Measurements from ENCODE around the gene CDHR4. TPM values are rescaled to one million over a fixed set of nuclear protein-coding genes. Genes with fewer than 3 reads are reported as not detected.
A peak's percentile ranks its signal among the peaks of the same experiment; 100 is the strongest.

Gene CDHR4
- total and polyA plus RNA-seq, 7 experiments from 2014 or later, result 0.29 to 0.62 (median 0.44) TPM; not detected in 4

GRCh38 chr3:49812916-49813496 is 13.3 kb upstream of the CDHR4 start:
- Histone ChIP-seq H3K27ac (ENCODE audit: low read depth, low read length) (peak overlapping the region; percentile 86), H3K4me1 (ENCODE audit: control insufficient read depth in 2 of 2, insufficient read depth in 2 of 2, low read length in 2 of 2) (peaks cover 16 to 18% of the 10 kb centered on the region in 2 donors), H3K9me3 (ENCODE audit: control insufficient read depth in 2 of 3, low read length in 3 of 3) (no peaks in the 10 kb centered on the region), H3K36me3 (ENCODE audit: control insufficient read depth in 2 of 3, insufficient read depth in 3 of 3, low read length in 3 of 3) (peaks cover 0 to 46% (median 8%) of the 10 kb centered on the region in 3 experiments), H3K27me3 (ENCODE audit: control insufficient read depth in 2 of 2, insufficient read depth in 2 of 2, low read length in 2 of 2) (no peaks in the 10 kb centered on the region), H3K4me3 (ENCODE audit: low read length) (peak overlapping the region; percentile 90)
- H3K36me3 Mint-ChIP-seq, result peaks cover 0 to 27% (median 5%) of the 10 kb centered on the region in 5 donors
- H3K27me3 Mint-ChIP-seq, result no peaks in the 10 kb centered on the region
- peaks cover 0 to 1% (median 0%) of the 10 kb centered on the region in 11 donors for H3K9me3 Mint-ChIP-seq
- H3K4me1 Mint-ChIP-seq, result peaks cover 26 to 52% (median 49%) of the 10 kb centered on the region in 7 donors
- peak overlapping the region; percentile 95 to 100 (median 98) for H3K27ac Mint-ChIP-seq
- ATAC-seq (no peak), DNase-seq (no peak)
- ChIA-PET POLR2A (interaction anchor here (0.9 to 6.6 kb wide), 4 partner anchors 8 to 44 kb away, joined by 3 to 87 read pairs (median 5); partner anchors contain the start of genes INKA1 and TRAIP), CTCF (interaction anchor here (2.0 to 3.3 kb wide), 2 partner anchors 9 to 26 kb away, joined by 15 to 31 read pairs; partner anchors contain the start of gene INKA1)
- intact Hi-C loops (cut with micrococcal nuclease), result loop anchor here (1.0 kb wide), 1 partner anchor 10 kb away; the partner anchor contains the start of gene INKA1 (in 2 of the 2)
- H3K4me3 Mint-ChIP-seq, result peak overlapping the region; percentile 93 to 99 (median 97)

DNA sequence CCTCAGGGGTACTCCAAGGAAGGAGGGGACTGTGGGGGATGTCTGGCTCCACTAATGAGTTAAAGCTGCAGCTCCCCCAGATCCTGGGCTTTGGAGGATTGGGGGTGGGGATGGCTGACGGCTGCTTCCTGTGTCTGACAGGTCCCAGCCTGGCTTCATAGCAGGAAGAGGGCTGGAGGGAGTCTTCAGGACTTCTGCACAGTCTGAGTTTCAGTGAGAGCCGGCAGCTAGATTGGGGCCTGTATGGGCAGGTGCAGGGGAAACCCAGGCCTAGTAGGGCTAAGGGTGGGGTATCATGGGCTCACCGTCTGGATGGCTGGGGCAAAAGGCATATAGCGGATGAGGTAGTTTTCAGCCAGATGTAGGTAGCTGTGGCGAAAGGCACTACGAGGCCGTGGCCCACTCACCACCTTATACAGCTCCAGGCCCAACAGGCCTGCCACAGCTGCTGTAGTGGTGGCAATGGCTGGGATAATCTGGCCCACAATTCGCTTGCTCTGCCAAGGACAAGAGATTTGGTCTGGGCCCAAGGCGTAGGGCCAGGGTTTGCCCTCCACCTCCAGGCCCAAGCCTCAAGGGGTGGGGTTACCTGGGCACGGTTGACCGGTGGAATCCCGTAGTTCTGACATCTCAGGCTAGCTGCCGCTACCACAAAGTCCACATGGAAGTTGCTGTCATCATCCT is 7.9 kb upstream of the CDHR4 start:
- Mint-ChIP-seq H3K4me1 (peaks cover 40 to 75% (median 63%) of the 10 kb centered on the region in 7 donors), H3K27ac (peak overlapping the region in 8 of 9 donors; percentile 72 to 91 (median 87)), H3K27me3 (no peaks in the 10 kb centered on the region), H3K4me3 (peak overlapping the region in 6 of 10 donors; percentile 16 to 82 (median 43)), H3K9me3 (peaks cover 0 to 3% (median 0%) of the 10 kb centered on the region in 11 donors), H3K36me3 (peaks cover 0 to 27% (median 5%) of the 10 kb centered on the region in 5 donors)
- intact Hi-C loops (cut with micrococcal nuclease), result loop anchor here in 1 of 2 donors (10.0 kb wide), 1 partner anchor 487 kb away; the partner anchor contains the start of genes HYAL3, IFRD2 and NAA80
- H3K4me1 ChIP-seq (ENCODE audit: control insufficient read depth in 2 of 2, insufficient read depth in 2 of 2, low read length in 2 of 2), result peaks cover 16 to 50% of the 10 kb centered on the region in 2 donors
- DNase-seq, result no peak
- no peak for ATAC-seq
- peaks cover 0 to 50% (median 8%) of the 10 kb centered on the region in 3 experiments for H3K36me3 ChIP-seq (ENCODE audit: control insufficient read depth in 2 of 3, insufficient read depth in 3 of 3, low read length in 3 of 3)
- ChIA-PET POLR2A (interaction anchor here (0.6 to 6.1 kb wide), 5 partner anchors 8 to 55 kb away, joined by 3 to 87 read pairs (median 10); partner anchors contain the start of genes IP6K1 and UBA7), CTCF (interaction anchor here (12.8 kb wide), 1 partner anchor 32 kb away, joined by 181 read pairs; no protein-coding TSS in a partner anchor)
- H3K4me3 ChIP-seq (ENCODE audit: low read length), result no peak overlapping the region
- no peaks in the 10 kb centered on the region for H3K27me3 ChIP-seq (ENCODE audit: control insufficient read depth in 2 of 2, insufficient read depth in 2 of 2, low read length in 2 of 2)
- no peaks in the 10 kb centered on the region for H3K9me3 ChIP-seq (ENCODE audit: control insufficient read depth in 2 of 3, low read length in 3 of 3)
- H3K27ac ChIP-seq (ENCODE audit: low read depth, low read length), result peak overlapping the region; percentile 55

- no peak for DNase-seq
- H3K27me3 Mint-ChIP-seq, result peaks cover 0 to 7% (median 0%) of the 10 kb centered on the region in 5 donors
These were observed 7.2 kb upstream of the CDHR4 start for GRCh38 chr3:49806850-49807249.

DNA sequence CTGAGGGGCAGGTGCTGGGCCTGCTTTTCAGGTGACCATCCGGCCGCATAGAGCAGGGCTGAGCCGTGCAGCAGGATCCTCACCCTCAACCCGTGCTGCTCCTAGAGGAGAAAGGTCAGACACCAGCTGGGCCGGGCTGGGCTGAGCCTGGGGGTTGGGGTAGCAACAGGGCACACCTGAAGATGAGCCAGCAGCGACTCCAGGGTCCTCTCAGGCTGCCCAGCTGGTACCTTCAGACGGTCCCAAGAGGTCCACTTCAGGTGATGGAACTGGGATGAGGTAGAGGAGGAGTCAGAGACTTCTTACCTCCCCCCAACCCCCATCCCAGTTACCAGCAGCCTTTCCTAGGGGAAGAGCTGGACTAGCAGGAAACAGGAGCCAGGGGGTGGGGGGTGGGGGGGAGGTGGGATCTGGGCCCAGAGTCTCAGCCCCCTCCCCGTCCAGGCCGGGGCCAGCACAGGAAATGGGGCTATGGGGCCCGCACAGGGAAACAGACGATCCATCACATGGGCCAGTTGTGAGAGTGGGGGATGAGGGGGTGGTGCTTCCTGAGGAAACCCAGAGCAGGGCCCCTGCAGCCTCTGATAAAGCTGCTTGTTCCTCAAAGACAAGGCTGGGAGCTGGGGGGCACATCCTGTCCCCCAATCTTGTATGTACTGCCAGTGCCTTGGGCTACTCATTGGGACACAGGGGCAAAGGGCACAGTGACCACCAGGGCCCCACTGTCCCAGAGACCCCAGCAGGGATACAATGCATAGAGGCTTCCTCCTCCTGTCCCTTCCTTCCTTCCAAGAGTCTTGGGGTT is 6.4 kb upstream of the CDHR4 start:
- H3K4me3 ChIP-seq (ENCODE audit: low read length), result no peak overlapping the region
- intact Hi-C loops (cut with micrococcal nuclease), result loop anchor here in 1 of 2 donors (10.0 kb wide), 1 partner anchor 489 kb away; the partner anchor contains the start of genes HYAL3, IFRD2 and NAA80
- ChIA-PET POLR2A (interaction anchor here (1.3 to 6.1 kb wide), 5 partner anchors 9 to 83 kb away, joined by 4 to 87 read pairs (median 10); partner anchors contain the start of genes GMPPB, TRAIP and UBA7), CTCF (interaction anchor here (0.6 to 12.8 kb wide), 6 partner anchors 7 to 429 kb away, joined by 3 to 181 read pairs (median 3); partner anchors contain the start of gene UBA7)
- peaks cover 11 to 46% of the 10 kb centered on the region in 2 donors for H3K4me1 ChIP-seq (ENCODE audit: control insufficient read depth in 2 of 2, insufficient read depth in 2 of 2, low read length in 2 of 2)
- peak overlapping the region; percentile 55 for H3K27ac ChIP-seq (ENCODE audit: low read depth, low read length)
- Mint-ChIP-seq H3K9me3 (peaks cover 0 to 3% (median 0%) of the 10 kb centered on the region in 11 donors), H3K4me3 (peak overlapping the region in 5 of 10 donors; percentile 21 to 95 (median 57)), H3K27me3 (peaks cover 0 to 14% (median 0%) of the 10 kb centered on the region in 5 donors), H3K4me1 (peaks cover 36 to 66% (median 54%) of the 10 kb centered on the region in 7 donors), H3K36me3 (peaks cover 0 to 21% (median 3%) of the 10 kb centered on the region in 5 donors), H3K27ac (peak overlapping the region; percentile 9 to 91 (median 86))
- H3K36me3 ChIP-seq (ENCODE audit: control insufficient read depth in 2 of 3, insufficient read depth in 3 of 3, low read length in 3 of 3), result peaks cover 0 to 36% (median 3%) of the 10 kb centered on the region in 3 experiments
- no peak for ATAC-seq
- H3K9me3 ChIP-seq (ENCODE audit: control insufficient read depth in 2 of 3, low read length in 3 of 3), result no peaks in the 10 kb centered on the region
- no peaks in the 10 kb centered on the region for H3K27me3 ChIP-seq (ENCODE audit: control insufficient read depth in 2 of 2, insufficient read depth in 2 of 2, low read length in 2 of 2)
- peak in 5 of 9 donors; percentile 36 to 39 (median 37) for DNase-seq

More at GRCh38 chr3:49806850-49807249, 7.2 kb upstream of the CDHR4 start:
- H3K27ac Mint-ChIP-seq, result peak overlapping the region in 8 of 9 donors; percentile 62 to 91 (median 84)
- H3K27ac ChIP-seq (ENCODE audit: low read depth, low read length), result peak overlapping the region; percentile 55
- H3K36me3 Mint-ChIP-seq, result peaks cover 0 to 27% (median 5%) of the 10 kb centered on the region in 5 donors
- ATAC-seq, result no peak
- POLR2A ChIA-PET, result interaction anchor here (0.7 to 6.1 kb wide), 4 partner anchors 8 to 32 kb away, joined by 4 to 87 read pairs (median 11); partner anchors contain the start of genes IP6K1 and UBA7
- intact Hi-C loops (cut with micrococcal nuclease), result loop anchor here in 1 of 2 donors (10.0 kb wide), 1 partner anchor 488 kb away; the partner anchor contains the start of genes HYAL3, IFRD2 and NAA80
- no peaks in the 10 kb centered on the region for H3K27me3 ChIP-seq (ENCODE audit: control insufficient read depth in 2 of 2, insufficient read depth in 2 of 2, low read length in 2 of 2)
- H3K4me3 Mint-ChIP-seq, result peak overlapping the region in 7 of 10 donors; percentile 10 to 95 (median 41)
- H3K4me1 Mint-ChIP-seq, result peaks cover 42 to 72% (median 60%) of the 10 kb centered on the region in 7 donors
- H3K9me3 ChIP-seq (ENCODE audit: control insufficient read depth in 2 of 3, low read length in 3 of 3), result no peaks in the 10 kb centered on the region
- peaks cover 11 to 46% of the 10 kb centered on the region in 2 donors for H3K4me1 ChIP-seq (ENCODE audit: control insufficient read depth in 2 of 2, insufficient read depth in 2 of 2, low read length in 2 of 2)
- peaks cover 0 to 43% (median 8%) of the 10 kb centered on the region in 3 experiments for H3K36me3 ChIP-seq (ENCODE audit: control insufficient read depth in 2 of 3, insufficient read depth in 3 of 3, low read length in 3 of 3)
- CTCF ChIA-PET, result interaction anchor here (0.6 to 12.8 kb wide), 2 partner anchors 32 to 429 kb away, joined by 3 to 181 read pairs; no protein-coding TSS in a partner anchor
- peaks cover 0 to 3% (median 0%) of the 10 kb centered on the region in 11 donors for H3K9me3 Mint-ChIP-seq
- H3K4me3 ChIP-seq (ENCODE audit: low read length), result no peak overlapping the region

- intact Hi-C loops (cut with micrococcal nuclease), result loop anchor here in 1 of 2 donors (10.0 kb wide), 1 partner anchor 489 kb away; the partner anchor contains the start of genes HYAL3, IFRD2 and NAA80
- peaks cover 0 to 28% (median 0%) of the 10 kb centered on the region in 3 experiments for H3K36me3 ChIP-seq (ENCODE audit: control insufficient read depth in 2 of 3, insufficient read depth in 3 of 3, low read length in 3 of 3)
- peaks cover 0 to 3% (median 0%) of the 10 kb centered on the region in 11 donors for H3K9me3 Mint-ChIP-seq
- H3K4me3 ChIP-seq (ENCODE audit: low read length), result no peak overlapping the region
- H3K36me3 Mint-ChIP-seq, result peaks cover 0 to 17% (median 0%) of the 10 kb centered on the region in 5 donors
- peak overlapping the region; percentile 55 for H3K27ac ChIP-seq (ENCODE audit: low read depth, low read length)
- CTCF ChIA-PET, result interaction anchor here (1.0 to 12.8 kb wide), 5 partner anchors 8 to 34 kb away, joined by 3 to 181 read pairs (median 3); partner anchors contain the start of gene UBA7
- no peaks in the 10 kb centered on the region for H3K9me3 ChIP-seq (ENCODE audit: control insufficient read depth in 2 of 3, low read length in 3 of 3)
- peaks cover 11 to 46% of the 10 kb centered on the region in 2 donors for H3K4me1 ChIP-seq (ENCODE audit: control insufficient read depth in 2 of 2, insufficient read depth in 2 of 2, low read length in 2 of 2)
- H3K27ac Mint-ChIP-seq, result peak overlapping the region; percentile 68 to 96 (median 87)
- H3K27me3 ChIP-seq (ENCODE audit: control insufficient read depth in 2 of 2, insufficient read depth in 2 of 2, low read length in 2 of 2), result no peaks in the 10 kb centered on the region
- H3K4me1 Mint-ChIP-seq, result peaks cover 34 to 62% (median 50%) of the 10 kb centered on the region in 7 donors
- no peak for DNase-seq
- peaks cover 0 to 17% (median 0%) of the 10 kb centered on the region in 5 donors for H3K27me3 Mint-ChIP-seq
- ATAC-seq, result no peak
- peak overlapping the region in 9 of 10 donors; percentile 21 to 95 (median 58) for H3K4me3 Mint-ChIP-seq
- POLR2A ChIA-PET, result interaction anchor here (1.3 to 6.1 kb wide), 4 partner anchors 10 to 82 kb away, joined by 4 to 87 read pairs (median 8); partner anchors contain the start of genes GMPPB, TRAIP and UBA7
These were observed 5.7 kb upstream of the CDHR4 start for GRCh38 chr3:49805367-49805782.

Data from naive thymus-derived CD4-positive, alpha-beta T cell (primary cell).